ENCODE data around the gene RFX7. TPM values are rescaled to one million over a fixed set of nuclear protein-coding genes. Genes with fewer than 3 reads are reported as not detected.

RFX7 gene
- total and polyA plus RNA-seq, 2 of the 8 experiments (the other 6 are each of a cell fraction or from before 2014, with no cell fraction given), result 10.4 to 40.9 TPM

DNA sequence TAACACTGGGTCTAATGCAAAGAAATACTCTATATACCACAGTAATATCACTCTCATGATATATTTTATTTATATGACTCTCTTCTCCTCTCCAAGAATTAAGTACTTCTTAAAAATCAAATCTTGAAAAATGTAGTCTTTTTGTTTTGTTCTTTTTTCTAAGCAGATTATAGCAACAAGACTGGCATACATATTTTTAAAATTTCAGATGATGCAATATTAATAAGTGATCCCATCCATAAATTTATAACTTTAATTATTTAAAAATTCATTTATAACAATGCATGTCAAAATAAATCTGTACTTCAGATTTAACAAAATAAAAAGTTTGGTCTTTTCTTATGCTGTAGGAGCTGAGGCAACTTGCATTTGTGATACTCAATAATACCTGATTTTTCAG lies 155.3 kb downstream of the RFX7 start (continued):
- TF ChIP-seq GTF2F1 (IDR thresholded peaks at IDR 0.05; ENCODE audit: borderline replicate concordance, low read depth, low read length) (no peak), NANOG (IDR thresholded peaks at IDR 0.05; ENCODE audit: insufficient read depth, low read depth, low read length, poor library complexity, severe bottlenecking) (no peak), KDM1A (IDR thresholded peaks at IDR 0.05; ENCODE audit: borderline replicate concordance, low read length) (no peak), CTBP2 (IDR thresholded peaks at IDR 0.05; ENCODE audit: borderline replicate concordance, insufficient read depth, insufficient read length, low read length) (no peak), SIRT6 (IDR thresholded peaks at IDR 0.05; ENCODE audit: low read length) (no peak), SRF (IDR thresholded peaks at IDR 0.05; ENCODE audit: low read depth, low read length) (no peak), CHD1 (IDR thresholded peaks at IDR 0.05; ENCODE audit: low read depth, low read length) (no peak)
- TF ChIP-seq, protein P1, sequence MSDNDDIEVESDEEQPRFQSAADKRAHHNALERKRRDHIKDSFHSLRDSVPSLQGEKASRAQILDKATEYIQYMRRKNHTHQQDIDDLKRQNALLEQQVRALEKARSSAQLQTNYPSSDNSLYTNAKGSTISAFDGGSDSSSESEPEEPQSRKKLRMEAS (IDR thresholded peaks at IDR 0.05), result no peak

All from H1 (cell line).